SK-N-SH treated with all-trans-retinoic acid at 6 μM for 48 hours (cell line): ENCODE measurements around the gene SYNPO.

Experiments
- ATAC-seq: fragments of 200-7000 bp; cut with Tn5 transposase; 3 replicates; pipeline ENCODE4 v1.9.1; 2020; ENCODE audit warnings: mild to moderate bottlenecking, moderate library complexity
- BACH2 ChIP-seq: fragments of 250-450 bp; sonication (Bioruptor Pico); IDR thresholded peaks from 2 replicates; pipeline ENCODE4 v1.9.0; 2021; ENCODE audit warnings: mild to moderate bottlenecking, borderline replicate concordance
- CSRNP3 ChIP-seq: fragments of 250-450 bp; sonication (Bioruptor Pico); IDR thresholded peaks from 2 replicates; pipeline ENCODE4 v1.5.1; 2021; ENCODE audit warnings: mild to moderate bottlenecking, moderate library complexity
- ESRRG ChIP-seq: fragments of 250-450 bp; sonication (Bioruptor Pico); IDR thresholded peaks from 2 replicates; pipeline ENCODE4 v1.6.1; 2021; ENCODE audit warnings: mild to moderate bottlenecking
- GLIS3 ChIP-seq: fragments of 250-450 bp; sonication (Bioruptor Pico); IDR thresholded peaks from 2 replicates; pipeline ENCODE4 v1.5.0; 2020; ENCODE audit warnings: mild to moderate bottlenecking, moderate library complexity
- ISL1 ChIP-seq: fragments of 250-450 bp; sonication (Bioruptor Pico); IDR thresholded peaks from 2 replicates; pipeline ENCODE4 v2.1.2; 2022; ENCODE audit warnings: mild to moderate bottlenecking, moderate library complexity
- OSR1 ChIP-seq: fragments of 250-450 bp; sonication (Bioruptor Pico); IDR thresholded peaks from 2 replicates; pipeline ENCODE4 v1.8.0; 2022; ENCODE audit warnings: moderate library complexity, mild to moderate bottlenecking, inconsistent platforms
- POU6F1 ChIP-seq: fragments of 250-450 bp; sonication (Bioruptor Pico); IDR thresholded peaks from 2 replicates; pipeline ENCODE4 v1.8.0; 2021; ENCODE audit warnings: low read depth, mild to moderate bottlenecking, moderate library complexity, borderline replicate concordance
- PPARA ChIP-seq: fragments of 250-450 bp; sonication (Bioruptor Pico); IDR thresholded peaks from 2 replicates; pipeline ENCODE4 v1.5.0; 2020; ENCODE audit warnings: mild to moderate bottlenecking, borderline replicate concordance
- RARB ChIP-seq: fragments of 250-450 bp; sonication (Bioruptor Pico); IDR thresholded peaks from 2 replicates; pipeline ENCODE4 v1.8.0; 2021; ENCODE audit warnings: mild to moderate bottlenecking, moderate library complexity
- TCF4 ChIP-seq: fragments of 250-450 bp; sonication (Bioruptor Pico); IDR thresholded peaks from 2 replicates; pipeline ENCODE4 v1.8.0; 2021; ENCODE audit warnings: mild to moderate bottlenecking, moderate library complexity, borderline replicate concordance
- TSHZ2 ChIP-seq: fragments of 250-450 bp; sonication (Bioruptor Pico); IDR thresholded peaks from 2 replicates; pipeline ENCODE4 v1.5.0; 2020; ENCODE audit warnings: mild to moderate bottlenecking, moderate library complexity
- ZFP3 ChIP-seq: fragments of 250-450 bp; sonication (Bioruptor Pico); IDR thresholded peaks from 2 replicates; pipeline ENCODE4 v1.5.0; 2020; ENCODE audit warnings: mild to moderate bottlenecking, moderate library complexity
- ZFP30 ChIP-seq: fragments of 450-650 bp; formaldehyde crosslinking; IDR thresholded peaks from 2 replicates; pipeline ENCODE4 v1.5.0; 2022; ENCODE audit warnings: mild to moderate bottlenecking, moderate library complexity
- ZNF565 ChIP-seq: fragments of 450-650 bp; formaldehyde crosslinking; conservative IDR thresholded peaks from 2 replicates; pipeline ENCODE4 v1.5.0; 2020; ENCODE audit warnings: low read depth, mild to moderate bottlenecking, moderate library complexity
- ZNF70 ChIP-seq: fragments of 450-650 bp; formaldehyde crosslinking; IDR thresholded peaks from 2 replicates; pipeline ENCODE4 v1.5.0; 2020; ENCODE audit warnings: mild to moderate bottlenecking, moderate library complexity
- ZNF8 ChIP-seq: fragments of 450-650 bp; formaldehyde crosslinking; IDR thresholded peaks from 2 replicates; pipeline ENCODE4 v1.5.0; 2020; ENCODE audit warnings: mild to moderate bottlenecking, moderate library complexity
- TF ChIP-seq, protein P1 (sequence below): fragments of 250-450 bp; sonication (Bioruptor Pico); IDR thresholded peaks from 2 replicates; pipeline ENCODE4 v1.8.0; 2020; ENCODE audit warnings: mild to moderate bottlenecking, moderate library complexity, borderline replicate concordance

SYNPO gene

DNA sequence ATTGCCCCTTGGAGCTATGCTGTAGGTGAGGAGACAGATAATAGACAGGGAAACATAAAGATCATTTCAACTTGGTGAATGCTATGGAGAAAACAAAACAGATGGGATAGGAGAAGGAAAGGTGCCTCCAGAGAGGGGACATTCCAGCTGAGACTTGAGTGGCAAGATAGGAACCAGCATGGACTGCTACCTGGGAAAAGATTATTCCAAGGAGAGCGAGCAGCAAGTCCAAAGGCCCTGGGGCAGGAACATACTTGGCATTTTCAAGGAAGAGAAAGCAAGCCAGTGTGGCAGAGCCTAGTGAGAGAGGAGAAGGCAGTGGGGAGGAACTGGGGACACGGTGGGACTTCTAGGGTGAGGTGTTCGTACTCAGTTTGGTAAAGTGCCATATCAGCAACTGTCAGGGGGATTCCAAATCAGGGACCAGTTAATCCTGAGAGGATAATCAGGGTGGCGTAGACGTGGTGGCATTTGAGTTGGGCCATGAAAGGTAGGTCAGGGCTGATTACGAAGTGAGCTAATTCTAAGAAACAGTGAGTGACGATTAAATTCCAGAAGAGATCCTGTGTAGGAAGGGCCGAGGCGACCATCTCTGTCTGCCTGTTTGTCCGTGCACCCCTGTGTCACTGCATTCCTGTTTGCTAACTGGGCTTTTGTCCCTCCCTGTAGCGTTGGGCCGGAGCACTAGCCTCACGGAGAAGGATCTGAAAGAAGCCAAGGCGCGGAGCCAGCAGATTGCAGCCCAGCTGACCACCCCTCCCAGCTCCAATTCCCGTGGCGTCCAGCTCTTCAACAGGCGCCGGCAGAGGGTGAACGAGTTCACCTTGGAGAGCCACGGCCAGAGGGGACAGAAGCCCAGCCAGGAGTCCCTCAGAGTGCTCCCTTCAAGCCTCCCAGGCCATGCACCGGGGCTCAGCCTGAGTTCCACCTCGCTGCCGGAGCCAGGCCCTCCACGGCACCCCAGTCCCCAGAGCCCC lies 7.1 kb downstream of the SYNPO start (continued):
- TF ChIP-seq, protein P1, sequence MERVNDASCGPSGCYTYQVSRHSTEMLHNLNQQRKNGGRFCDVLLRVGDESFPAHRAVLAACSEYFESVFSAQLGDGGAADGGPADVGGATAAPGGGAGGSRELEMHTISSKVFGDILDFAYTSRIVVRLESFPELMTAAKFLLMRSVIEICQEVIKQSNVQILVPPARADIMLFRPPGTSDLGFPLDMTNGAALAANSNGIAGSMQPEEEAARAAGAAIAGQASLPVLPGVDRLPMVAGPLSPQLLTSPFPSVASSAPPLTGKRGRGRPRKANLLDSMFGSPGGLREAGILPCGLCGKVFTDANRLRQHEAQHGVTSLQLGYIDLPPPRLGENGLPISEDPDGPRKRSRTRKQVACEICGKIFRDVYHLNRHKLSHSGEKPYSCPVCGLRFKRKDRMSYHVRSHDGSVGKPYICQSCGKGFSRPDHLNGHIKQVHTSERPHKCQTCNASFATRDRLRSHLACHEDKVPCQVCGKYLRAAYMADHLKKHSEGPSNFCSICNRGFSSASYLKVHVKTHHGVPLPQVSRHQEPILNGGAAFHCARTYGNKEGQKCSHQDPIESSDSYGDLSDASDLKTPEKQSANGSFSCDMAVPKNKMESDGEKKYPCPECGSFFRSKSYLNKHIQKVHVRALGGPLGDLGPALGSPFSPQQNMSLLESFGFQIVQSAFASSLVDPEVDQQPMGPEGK (CRISPR knock-in tag) = no peak
- no peak for TF ChIP-seq BACH2 (CRISPR knock-in tag)

GRCh38 chr5:150648294-150649107 lies 8.0 kb downstream of the SYNPO start:
- no peak for ATAC-seq

More at GRCh38 chr5:150648294-150649107, 8.0 kb downstream of the SYNPO start:
- no peak for TF ChIP-seq ZNF565 (CRISPR knock-in tag)
- no peak for TF ChIP-seq ISL1 (CRISPR knock-in tag)
- no peak for TF ChIP-seq ZNF70 (CRISPR knock-in tag)
- TF ChIP-seq ZFP30 (CRISPR knock-in tag) = no peak
- TF ChIP-seq ZNF8 (CRISPR knock-in tag) = no peak
- no peak for TF ChIP-seq TSHZ2 (CRISPR knock-in tag)
- no peak for TF ChIP-seq PPARA (CRISPR knock-in tag)
- no peak for TF ChIP-seq CSRNP3 (CRISPR knock-in tag)
- TF ChIP-seq ESRRG (CRISPR knock-in tag) = no peak
- TF ChIP-seq POU6F1 = no peak
- no peak for TF ChIP-seq OSR1 (CRISPR knock-in tag)
- no peak for TF ChIP-seq ZFP3
- TF ChIP-seq TCF4 (CRISPR knock-in tag) = no peak
- TF ChIP-seq RARB (CRISPR knock-in tag) = no peak
- no peak for TF ChIP-seq GLIS3
- TF ChIP-seq, all 23 proteins: peak for 0
